Measurements from ENCODE around the gene SARS1.
A peak's percentile ranks its signal among the peaks of the same experiment; 100 is the strongest.
"Not testable (repeated sequence)": the region's sequence is repeated elsewhere in the genome, so short reads cannot be mapped to it uniquely, and the experiment has no call there.

SARS1 gene

GRCh38 chr1:109213345-109213823 lies 334 bp upstream of the SARS1 start:
- H2BK15ac ChIP-seq (replicated peaks; ENCODE audit: low read depth), result no peak overlapping the region
- H2BK5ac ChIP-seq (ENCODE audit: low read length), result no peak overlapping the region
- H3K23ac ChIP-seq (ENCODE audit: low read length), result no peak overlapping the region
- H3K18ac ChIP-seq (ENCODE audit: low read length), result no peak overlapping the region
- H3K27ac ChIP-seq (ENCODE audit: low read depth, low read length), result no peak overlapping the region
- no peak for DNase-seq
- no peak overlapping the region for H3K4ac ChIP-seq (ENCODE audit: low read depth, low read length)
- no peak overlapping the region for H4K5ac ChIP-seq (ENCODE audit: low read length)
- no peak overlapping the region for H2AK5ac ChIP-seq (ENCODE audit: low read length)
- WGBS (ENCODE audit: extremely low coverage, insufficient coverage, low lambda C conversion rate), result no CpG with 5 or more reads among the region's 10 CpGs
- H3K36me3 ChIP-seq (ENCODE audit: control insufficient read depth, insufficient read depth, low read length), result no peaks in the 10 kb centered on the region
- H3K9ac ChIP-seq (ENCODE audit: low read length), result peak overlapping the region; percentile 77
- H3K4me3 ChIP-seq (ENCODE audit: low read length), result no peak overlapping the region
- peak overlapping the region; percentile 92 for H3K56ac ChIP-seq (ENCODE audit: low read length)
- H3K79me2 ChIP-seq (ENCODE audit: control insufficient read depth, insufficient read depth, low read length), result peaks cover 33% of the 10 kb centered on the region
- no peak overlapping the region for H2BK120ac ChIP-seq (ENCODE audit: low read depth, low read length)
- peak overlapping the region; percentile 87 for H3K4me2 ChIP-seq (ENCODE audit: low read length)
- no peak overlapping the region for H4K8ac ChIP-seq (ENCODE audit: low read depth, low read length)
- no peaks in the 10 kb centered on the region for H3K4me1 ChIP-seq (ENCODE audit: control insufficient read depth, low read depth, low read length)
- H3K27me3 ChIP-seq (ENCODE audit: insufficient read depth, low read length, poor library complexity), result no peaks in the 10 kb centered on the region
- H3K79me1 ChIP-seq (ENCODE audit: low read length), result peaks cover 14% of the 10 kb centered on the region

GRCh38 chr1:109214695-109215623 lies 1.2 kb downstream of the SARS1 start:
- H3K27me3 ChIP-seq (ENCODE audit: insufficient read depth, low read length, poor library complexity), result no peaks in the 10 kb centered on the region
- H2AK5ac ChIP-seq (ENCODE audit: low read length), result no peak overlapping the region
- no CpG with 5 or more reads among the region's 13 CpGs for WGBS (ENCODE audit: extremely low coverage, insufficient coverage, low lambda C conversion rate)
- H2BK120ac ChIP-seq (ENCODE audit: low read depth, low read length), result no peak overlapping the region
- peaks cover 15% of the 10 kb centered on the region for H3K79me1 ChIP-seq (ENCODE audit: low read length)
- H3K79me2 ChIP-seq (ENCODE audit: control insufficient read depth, insufficient read depth, low read length), result peaks cover 37% of the 10 kb centered on the region
- DNase-seq, result peak; percentile 93
- H3K4me2 ChIP-seq (ENCODE audit: low read length), result peak overlapping the region; percentile 20
- no peak overlapping the region for H3K18ac ChIP-seq (ENCODE audit: low read length)
- H3K56ac ChIP-seq (ENCODE audit: low read length), result peak overlapping the region; percentile 99
- H3K4me3 ChIP-seq (ENCODE audit: low read length), result peak overlapping the region; percentile 100
- H3K4me1 ChIP-seq (ENCODE audit: control insufficient read depth, low read depth, low read length), result no peaks in the 10 kb centered on the region
- no peak overlapping the region for H4K8ac ChIP-seq (ENCODE audit: low read depth, low read length)
- peak overlapping the region; percentile 89 for H3K23ac ChIP-seq (ENCODE audit: low read length)
- H3K36me3 ChIP-seq (ENCODE audit: control insufficient read depth, insufficient read depth, low read length), result no peaks in the 10 kb centered on the region
- peak overlapping the region; percentile 99 for H3K9ac ChIP-seq (ENCODE audit: low read length)
- H2BK15ac ChIP-seq (replicated peaks; ENCODE audit: low read depth), result no peak overlapping the region
- no peak overlapping the region for H4K5ac ChIP-seq (ENCODE audit: low read length)
- peak overlapping the region; percentile 63 for H3K27ac ChIP-seq (ENCODE audit: low read depth, low read length)
- peak overlapping the region; percentile 62 for H2BK5ac ChIP-seq (ENCODE audit: low read length)
- H3K4ac ChIP-seq (ENCODE audit: low read depth, low read length), result no peak overlapping the region

GRCh38 chr1:109216662-109217061 lies 2.9 kb downstream of the SARS1 start:
- no peak overlapping the region for H3K23ac ChIP-seq (ENCODE audit: low read length)
- H4K8ac ChIP-seq (ENCODE audit: low read depth, low read length), result no peak overlapping the region
- H2AK5ac ChIP-seq (ENCODE audit: low read length), result no peak overlapping the region
- no peaks in the 10 kb centered on the region for H3K4me1 ChIP-seq (ENCODE audit: control insufficient read depth, low read depth, low read length)
- no peak overlapping the region for H3K27ac ChIP-seq (ENCODE audit: low read depth, low read length)
- peaks cover 15% of the 10 kb centered on the region for H3K79me1 ChIP-seq (ENCODE audit: low read length)
- no peak overlapping the region for H3K9ac ChIP-seq (ENCODE audit: low read length)
- H3K79me2 ChIP-seq (ENCODE audit: control insufficient read depth, insufficient read depth, low read length), result peaks cover 43% of the 10 kb centered on the region
- H3K56ac ChIP-seq (ENCODE audit: low read length), result no peak overlapping the region
- H4K5ac ChIP-seq (ENCODE audit: low read length), result no peak overlapping the region
- no peak overlapping the region for H2BK5ac ChIP-seq (ENCODE audit: low read length)
- no peaks in the 10 kb centered on the region for H3K36me3 ChIP-seq (ENCODE audit: control insufficient read depth, insufficient read depth, low read length)
- H2BK120ac ChIP-seq (ENCODE audit: low read depth, low read length), result no peak overlapping the region
- no peak overlapping the region for H3K4me3 ChIP-seq (ENCODE audit: low read length)
- no peak for DNase-seq
- no peaks in the 10 kb centered on the region for H3K27me3 ChIP-seq (ENCODE audit: insufficient read depth, low read length, poor library complexity)
- H3K4me2 ChIP-seq (ENCODE audit: low read length), result no peak overlapping the region
- no peak overlapping the region for H2BK15ac ChIP-seq (replicated peaks; ENCODE audit: low read depth)
- no peak overlapping the region for H3K18ac ChIP-seq (ENCODE audit: low read length)
- WGBS (ENCODE audit: extremely low coverage, insufficient coverage, low lambda C conversion rate), result no CpG with 5 or more reads among the region's 4 CpGs
- H3K4ac ChIP-seq (ENCODE audit: low read depth, low read length), result no peak overlapping the region

- no peak overlapping the region for H3K27ac ChIP-seq (ENCODE audit: low read depth, low read length)
- H3K79me1 ChIP-seq (ENCODE audit: low read length), result peaks cover 17% of the 10 kb centered on the region
- H3K27me3 ChIP-seq (ENCODE audit: insufficient read depth, low read length, poor library complexity), result no peaks in the 10 kb centered on the region
- no CpG with 5 or more reads among the region's 3 CpGs for WGBS (ENCODE audit: extremely low coverage, insufficient coverage, low lambda C conversion rate)
- no peak overlapping the region for H2BK15ac ChIP-seq (replicated peaks; ENCODE audit: low read depth)
- no peak overlapping the region for H3K18ac ChIP-seq (ENCODE audit: low read length)
- no peak overlapping the region for H3K4me2 ChIP-seq (ENCODE audit: low read length)
- H3K23ac ChIP-seq (ENCODE audit: low read length), result no peak overlapping the region
- H3K56ac ChIP-seq (ENCODE audit: low read length), result no peak overlapping the region
- no peak overlapping the region for H2BK120ac ChIP-seq (ENCODE audit: low read depth, low read length)
- no peaks in the 10 kb centered on the region for H3K36me3 ChIP-seq (ENCODE audit: control insufficient read depth, insufficient read depth, low read length)
- no peak overlapping the region for H4K8ac ChIP-seq (ENCODE audit: low read depth, low read length)
- H3K4me1 ChIP-seq (ENCODE audit: control insufficient read depth, low read depth, low read length), result no peaks in the 10 kb centered on the region
- no peak overlapping the region for H3K4ac ChIP-seq (ENCODE audit: low read depth, low read length)
- no peak overlapping the region for H2BK5ac ChIP-seq (ENCODE audit: low read length)
- no peak overlapping the region for H3K9ac ChIP-seq (ENCODE audit: low read length)
- peak; percentile 57 for DNase-seq
- H2AK5ac ChIP-seq (ENCODE audit: low read length), result no peak overlapping the region
- H3K4me3 ChIP-seq (ENCODE audit: low read length), result no peak overlapping the region
- no peak overlapping the region for H4K5ac ChIP-seq (ENCODE audit: low read length)
- H3K79me2 ChIP-seq (ENCODE audit: control insufficient read depth, insufficient read depth, low read length), result peaks cover 45% of the 10 kb centered on the region
Measured at GRCh38 chr1:109218516-109218915, 4.8 kb downstream of the SARS1 start.

GRCh38 chr1:109221201-109221600 lies 7.5 kb downstream of the SARS1 start:
- not testable (repeated sequence) for H2BK15ac ChIP-seq (replicated peaks; ENCODE audit: low read depth); H3K79me1 ChIP-seq (ENCODE audit: low read length); H3K4me2 ChIP-seq (ENCODE audit: low read length); H3K4me3 ChIP-seq (ENCODE audit: low read length); H3K4ac ChIP-seq (ENCODE audit: low read depth, low read length); H2BK5ac ChIP-seq (ENCODE audit: low read length); H2AK5ac ChIP-seq (ENCODE audit: low read length); H3K4me1 ChIP-seq (ENCODE audit: control insufficient read depth, low read depth, low read length); H3K9ac ChIP-seq (ENCODE audit: low read length); H3K23ac ChIP-seq (ENCODE audit: low read length); H3K18ac ChIP-seq (ENCODE audit: low read length); H3K36me3 ChIP-seq (ENCODE audit: control insufficient read depth, insufficient read depth, low read length); H2BK120ac ChIP-seq (ENCODE audit: low read depth, low read length); H3K56ac ChIP-seq (ENCODE audit: low read length); DNase-seq; H3K27me3 ChIP-seq (ENCODE audit: insufficient read depth, low read length, poor library complexity); H4K5ac ChIP-seq (ENCODE audit: low read length); H3K27ac ChIP-seq (ENCODE audit: low read depth, low read length); H4K8ac ChIP-seq (ENCODE audit: low read depth, low read length)
- peaks cover 25% of the 10 kb centered on the region for H3K79me2 ChIP-seq (ENCODE audit: control insufficient read depth, insufficient read depth, low read length)
- WGBS (ENCODE audit: extremely low coverage, insufficient coverage, low lambda C conversion rate), result no CpG with 5 or more reads among the region's 9 CpGs

Data from mesendoderm (in vitro differentiated cells).